COLO668 (cell line): Measurements from ENCODE around the gene LVRN.

Experiments used
- DNase-seq: peaks from one replicate; lab custom pipeline; 2025; ENCODE audit not compliant: unreplicated experiment; lab: John Stamatoyannopoulos, UW

LVRN gene

DNA sequence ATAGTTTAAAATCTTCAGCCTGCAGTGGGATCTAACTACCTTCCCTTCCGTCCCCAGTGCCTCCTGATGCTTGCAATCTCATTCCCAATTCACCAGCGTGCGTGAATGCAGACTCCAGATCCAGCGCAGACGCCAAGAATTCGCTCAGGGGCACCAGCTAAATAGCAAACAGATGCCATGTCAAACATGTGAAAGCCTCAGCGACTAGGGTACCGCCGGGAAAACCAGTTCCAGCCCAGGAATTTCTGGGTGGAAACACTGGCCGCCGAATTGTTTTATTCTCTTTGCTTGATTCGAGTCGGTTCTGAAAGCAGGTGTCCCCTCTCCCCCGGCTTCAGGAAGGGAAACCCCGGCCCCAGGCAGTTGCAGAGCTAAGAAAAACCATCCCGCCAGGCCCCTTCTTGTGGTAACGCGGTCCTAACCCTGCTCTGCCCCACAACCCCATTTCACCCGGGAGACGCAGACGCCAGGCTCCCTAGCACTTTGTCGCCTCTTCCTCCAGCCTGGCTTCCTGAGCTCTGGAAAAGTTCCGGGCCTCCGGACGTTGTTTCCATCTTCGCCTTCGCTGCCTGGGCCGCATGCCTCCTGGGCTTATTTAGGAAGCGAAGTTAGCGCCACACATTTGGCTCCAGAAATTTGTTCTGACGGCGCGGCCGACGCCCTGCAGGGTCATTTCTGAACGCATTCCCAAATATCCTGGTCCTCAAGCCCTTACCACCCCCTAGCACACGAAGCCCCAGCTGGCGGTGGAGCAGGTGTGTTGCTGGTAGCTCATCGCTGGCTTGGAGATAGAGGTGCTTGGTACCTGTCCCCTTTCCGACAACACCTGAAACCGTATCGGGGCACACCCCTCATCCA is 665 bp upstream of the LVRN start:
- no peak for DNase-seq

DNA sequence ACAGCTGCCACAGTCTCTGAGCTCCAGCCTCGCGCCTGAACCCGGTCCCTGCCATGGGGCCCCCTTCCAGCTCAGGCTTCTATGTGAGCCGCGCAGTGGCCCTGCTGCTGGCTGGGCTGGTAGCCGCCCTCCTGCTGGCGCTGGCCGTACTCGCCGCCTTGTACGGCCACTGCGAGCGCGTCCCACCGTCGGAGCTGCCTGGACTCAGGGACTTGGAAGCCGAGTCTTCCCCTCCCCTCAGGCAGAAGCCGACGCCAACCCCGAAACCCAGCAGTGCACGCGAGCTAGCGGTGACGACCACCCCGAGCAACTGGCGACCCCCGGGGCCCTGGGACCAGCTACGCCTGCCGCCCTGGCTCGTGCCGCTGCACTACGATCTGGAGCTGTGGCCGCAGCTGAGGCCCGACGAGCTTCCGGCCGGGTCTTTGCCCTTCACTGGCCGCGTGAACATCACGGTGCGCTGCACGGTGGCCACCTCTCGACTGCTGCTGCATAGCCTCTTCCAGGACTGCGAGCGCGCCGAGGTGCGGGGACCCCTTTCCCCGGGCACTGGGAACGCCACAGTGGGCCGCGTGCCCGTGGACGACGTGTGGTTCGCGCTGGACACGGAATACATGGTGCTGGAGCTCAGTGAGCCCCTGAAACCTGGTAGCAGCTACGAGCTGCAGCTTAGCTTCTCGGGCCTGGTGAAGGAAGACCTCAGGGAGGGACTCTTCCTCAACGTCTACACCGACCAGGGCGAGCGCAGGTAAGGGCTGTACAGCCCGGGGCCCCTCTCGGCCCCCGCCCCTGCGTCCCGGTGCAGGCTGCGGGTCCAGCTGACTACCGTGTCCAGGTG is 509 bp downstream of the LVRN start:
- DNase-seq = peak; percentile 24

DNA sequence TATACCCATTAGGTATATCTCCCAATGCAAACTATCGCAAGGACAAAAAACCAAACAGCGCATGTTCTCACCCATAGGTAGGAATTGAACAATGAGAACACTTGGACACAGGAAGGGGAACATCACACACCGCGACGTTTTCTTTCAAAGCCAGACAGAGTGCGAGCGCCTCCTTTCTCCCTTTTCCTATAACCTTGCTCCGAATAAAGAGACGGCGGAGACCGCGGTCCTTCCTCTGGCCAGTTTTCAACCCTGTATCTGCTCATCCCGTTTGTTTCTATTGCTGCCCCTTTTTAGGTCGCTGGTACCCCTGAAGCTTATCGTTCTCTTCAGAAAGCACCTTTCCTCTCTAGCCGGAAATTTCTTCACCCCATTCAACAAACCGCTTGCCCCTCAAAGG is 1.3 kb downstream of the LVRN start:
- DNase-seq = no peak

DNA sequence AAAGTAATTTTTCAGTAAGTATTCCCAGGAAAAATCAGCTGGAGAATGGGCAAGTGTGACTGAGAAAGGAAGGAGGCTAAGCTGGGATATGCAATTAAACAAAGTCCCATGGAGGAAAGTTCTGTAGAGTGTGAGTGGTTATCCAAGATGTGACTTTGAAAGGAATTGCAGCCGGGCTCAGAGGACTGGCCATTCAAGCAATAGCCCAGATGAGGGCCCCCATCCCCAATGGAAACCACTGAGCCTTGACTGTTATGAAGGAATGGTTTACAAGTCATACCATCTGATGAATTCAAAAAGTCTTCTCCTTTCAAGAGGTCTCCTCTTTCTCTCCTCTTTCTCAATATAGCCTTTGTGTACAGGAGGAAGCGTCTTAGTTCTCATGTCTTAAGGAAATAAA is 6.5 kb downstream of the LVRN start:
- no peak for DNase-seq

DNA sequence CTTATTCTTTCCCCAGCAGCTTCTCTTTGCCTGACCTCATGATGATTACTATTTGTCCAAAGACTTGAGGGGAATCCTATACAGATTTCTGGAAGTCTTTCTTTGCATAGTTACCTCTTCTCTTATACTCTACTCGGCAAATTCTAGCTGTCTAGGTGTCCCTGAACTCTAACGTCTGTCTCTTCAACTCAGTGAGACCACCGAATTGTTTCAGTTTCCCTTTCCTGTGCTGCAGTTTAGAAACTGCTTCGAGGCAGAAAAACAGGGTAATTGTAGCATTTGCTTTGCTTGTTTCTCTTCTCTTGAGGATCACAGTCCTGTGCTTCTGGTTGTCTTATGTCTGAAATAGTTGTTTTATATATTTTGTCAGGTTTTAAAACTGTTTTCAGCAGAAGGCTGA is 14.8 kb downstream of the LVRN start:
- no peak for DNase-seq

DNA sequence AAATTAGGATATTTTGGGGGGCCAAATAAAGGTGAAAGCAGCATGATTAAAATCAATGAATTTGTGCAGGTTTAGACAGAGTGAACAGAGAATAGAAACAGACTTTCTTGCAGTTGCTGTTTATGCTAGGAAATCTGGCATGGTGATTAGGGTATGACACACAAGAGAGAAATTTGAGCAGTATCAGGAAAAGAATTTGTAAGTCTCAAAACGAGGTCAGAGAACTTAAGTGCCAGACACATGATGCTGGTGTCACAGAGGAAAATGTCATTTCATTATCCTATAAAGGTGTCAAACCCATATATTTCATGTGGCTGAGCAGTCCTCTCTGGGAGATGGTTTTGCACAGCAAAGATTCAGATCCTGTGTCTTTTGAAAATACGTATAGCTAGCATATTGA is 15.7 kb downstream of the LVRN start:
- DNase-seq = no peak

DNA sequence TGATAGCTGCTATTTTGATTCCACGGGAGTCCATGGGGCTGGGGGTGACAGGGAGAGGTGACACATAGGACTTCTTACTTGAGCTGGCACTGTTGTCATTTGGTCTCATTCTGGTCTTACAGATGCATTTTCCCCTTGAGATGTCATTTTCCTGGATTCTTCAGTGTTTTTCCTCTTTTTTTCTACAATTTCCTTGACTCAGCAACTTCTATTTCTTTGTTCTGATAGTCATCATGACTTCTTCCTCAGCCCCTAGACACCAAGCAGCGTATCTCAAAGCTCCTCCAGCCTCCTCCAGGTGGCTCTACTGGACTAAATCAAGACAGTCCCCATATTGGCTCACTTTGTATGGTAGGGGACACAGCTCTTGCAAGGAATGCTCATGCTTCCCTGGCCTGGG is 16.5 kb downstream of the LVRN start:
- DNase-seq = no peak

DNA sequence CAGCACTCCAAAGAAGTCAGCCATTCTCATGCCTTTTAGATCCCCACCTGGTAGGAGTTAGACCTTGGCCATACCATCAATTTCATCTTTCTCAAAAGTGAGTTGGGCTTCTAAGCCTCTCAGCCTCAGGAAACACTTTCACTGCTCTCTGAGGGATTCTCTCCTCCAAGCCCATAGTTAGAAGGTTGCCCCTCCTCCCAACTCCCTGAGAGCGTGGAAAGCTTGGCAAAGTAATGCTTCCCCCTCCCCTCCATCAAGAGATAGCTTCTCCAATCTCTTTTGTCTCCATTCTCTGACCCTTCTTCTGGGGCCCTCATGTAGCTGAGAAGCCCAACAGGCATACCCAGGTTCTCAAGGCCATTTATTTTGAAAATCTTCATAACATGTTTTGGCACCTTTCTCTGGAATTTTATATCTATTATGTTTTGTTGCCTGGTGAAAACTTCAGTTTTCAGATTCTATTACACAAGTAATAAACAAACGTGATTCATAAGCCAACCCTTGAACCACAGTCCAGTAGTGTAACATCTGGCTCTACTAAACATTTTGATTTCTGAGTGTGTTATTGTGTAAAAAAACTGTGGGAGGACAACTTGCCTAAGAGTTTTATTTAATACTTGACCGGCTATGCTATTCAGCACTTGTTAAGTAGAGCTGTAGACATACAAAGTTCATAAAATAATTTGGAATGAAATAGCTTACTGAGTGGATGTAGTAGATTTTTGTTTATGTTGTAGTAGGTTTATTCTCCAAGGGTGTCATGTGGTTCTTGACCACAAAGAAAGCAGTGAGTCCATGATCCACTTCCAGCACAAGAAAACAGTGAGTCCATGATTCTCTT is 17.1 kb downstream of the LVRN start:
- no peak for DNase-seq

DNA sequence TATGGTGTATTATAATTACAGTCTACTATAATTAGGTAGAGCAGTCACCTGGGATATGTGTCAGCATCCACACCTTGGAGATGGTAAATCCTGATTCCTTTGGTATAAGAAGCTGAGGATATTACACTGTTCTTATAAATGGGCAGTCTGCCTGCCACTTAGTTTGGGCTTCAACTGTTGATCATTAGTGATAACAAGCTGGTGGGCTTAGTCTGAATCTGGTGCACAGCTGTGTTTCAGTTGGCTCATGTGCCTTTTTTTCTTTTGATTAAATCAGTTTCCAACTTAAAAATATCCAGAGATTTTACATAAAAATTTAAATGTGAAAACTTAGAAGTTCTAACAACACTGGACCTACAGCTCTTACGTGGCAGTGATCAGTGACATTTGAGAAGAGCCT is 21.2 kb downstream of the LVRN start:
- no peak for DNase-seq

DNA sequence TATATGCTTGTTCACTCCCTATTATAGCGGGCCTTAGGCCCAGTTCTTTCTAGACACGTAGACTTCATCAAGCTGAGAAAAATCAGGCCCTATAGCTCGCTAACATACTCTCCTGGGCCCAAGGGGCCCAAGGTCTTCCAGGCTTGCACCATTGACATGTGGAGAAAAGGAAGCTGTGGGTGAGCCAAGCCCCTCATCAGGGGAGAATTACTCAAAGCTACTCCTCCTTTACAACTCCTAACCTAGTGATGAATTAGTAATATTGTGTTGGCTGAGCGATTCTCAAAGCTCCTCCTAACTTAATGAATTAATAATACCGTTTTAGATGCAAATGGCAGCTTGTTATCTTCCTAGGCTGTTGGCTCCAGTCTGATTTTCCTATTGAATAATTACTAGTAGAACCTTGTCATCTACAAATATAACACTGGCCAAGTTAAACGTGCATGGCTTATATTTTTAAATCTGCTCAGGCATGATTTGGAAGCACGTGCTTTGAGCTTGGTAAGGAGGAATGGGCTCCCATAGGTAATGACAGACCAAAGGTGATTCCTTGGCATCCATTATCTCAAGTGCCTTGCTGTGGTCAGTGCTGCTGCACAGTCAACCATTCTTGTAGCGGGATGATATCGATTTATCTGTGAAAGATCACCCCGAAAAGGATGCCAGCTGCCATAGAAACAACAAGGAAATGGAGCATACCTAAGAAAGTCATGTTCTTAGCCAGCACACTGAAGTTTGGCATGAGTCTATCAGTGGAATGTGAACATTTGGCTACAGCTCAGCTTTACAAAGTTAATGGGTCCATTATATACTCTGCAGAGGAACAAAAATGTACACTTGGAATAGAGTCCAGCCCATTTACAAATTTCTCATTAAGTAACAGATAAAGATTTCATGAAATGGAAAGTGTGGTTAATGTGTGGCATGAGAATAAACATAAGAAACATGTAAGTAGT is 23.8 kb downstream of the LVRN start:
- DNase-seq = no peak

DNA sequence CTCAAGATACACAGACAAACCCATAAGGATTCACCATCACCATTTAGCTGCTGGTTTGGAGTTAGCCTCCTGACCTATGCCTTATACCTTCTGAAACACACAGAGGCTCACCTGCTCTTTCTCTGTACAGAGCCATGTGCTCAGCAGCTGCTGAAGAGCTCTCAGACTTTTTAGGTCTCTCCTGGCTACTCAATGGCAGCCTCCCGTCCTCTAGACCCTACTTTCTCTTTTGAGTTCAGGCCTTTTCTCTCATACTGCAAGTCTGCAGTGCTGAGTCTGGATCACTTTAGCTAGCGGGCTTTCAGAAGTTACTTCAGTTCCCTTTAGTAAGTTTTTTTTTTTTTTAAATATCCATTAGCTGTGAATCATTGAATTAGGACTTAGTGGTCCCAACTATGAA is 25.7 kb downstream of the LVRN start:
- DNase-seq = no peak

DNA sequence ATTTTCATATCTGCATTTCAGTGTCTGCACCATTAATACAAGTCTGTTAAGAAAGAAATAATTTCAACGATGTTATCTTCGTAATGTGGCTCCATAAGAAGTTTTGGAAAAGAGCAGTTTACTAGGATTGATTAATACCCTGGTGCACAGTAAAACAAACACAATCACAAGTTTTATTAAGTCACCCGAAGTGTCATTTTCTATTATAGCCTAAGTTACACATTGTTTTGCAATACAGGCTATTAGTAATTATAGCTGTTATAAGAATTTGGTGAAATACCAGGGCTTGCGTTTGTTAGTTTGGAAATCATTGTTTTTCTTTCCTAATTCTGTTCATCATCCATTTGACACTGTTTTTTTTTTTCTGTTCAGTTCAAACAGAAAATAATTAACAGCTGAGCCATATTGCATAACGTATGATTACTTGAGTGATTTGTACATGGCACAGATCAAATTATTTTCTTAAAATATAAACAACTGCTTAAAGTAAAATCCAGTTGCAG is 30.6 kb downstream of the LVRN start:
- DNase-seq = no peak

DNA sequence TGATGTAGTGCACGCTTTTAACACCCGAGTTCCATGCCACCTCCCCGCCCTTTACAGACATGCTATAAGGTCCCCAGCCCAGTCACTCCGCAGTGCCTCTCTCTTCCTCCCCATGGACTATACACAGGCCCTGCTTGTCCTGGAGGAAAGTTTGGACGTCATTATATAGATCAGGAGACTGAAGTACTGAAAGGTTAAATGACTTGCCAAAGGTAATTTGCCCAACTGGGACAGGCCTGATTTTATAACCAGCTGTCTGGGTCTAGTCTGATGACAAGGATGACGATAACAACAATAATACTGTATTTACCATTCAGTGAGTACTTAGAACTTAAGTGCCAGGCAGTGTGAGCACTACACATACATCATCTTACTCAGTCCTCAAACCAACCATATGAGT is 33.1 kb downstream of the LVRN start:
- no peak for DNase-seq

DNA sequence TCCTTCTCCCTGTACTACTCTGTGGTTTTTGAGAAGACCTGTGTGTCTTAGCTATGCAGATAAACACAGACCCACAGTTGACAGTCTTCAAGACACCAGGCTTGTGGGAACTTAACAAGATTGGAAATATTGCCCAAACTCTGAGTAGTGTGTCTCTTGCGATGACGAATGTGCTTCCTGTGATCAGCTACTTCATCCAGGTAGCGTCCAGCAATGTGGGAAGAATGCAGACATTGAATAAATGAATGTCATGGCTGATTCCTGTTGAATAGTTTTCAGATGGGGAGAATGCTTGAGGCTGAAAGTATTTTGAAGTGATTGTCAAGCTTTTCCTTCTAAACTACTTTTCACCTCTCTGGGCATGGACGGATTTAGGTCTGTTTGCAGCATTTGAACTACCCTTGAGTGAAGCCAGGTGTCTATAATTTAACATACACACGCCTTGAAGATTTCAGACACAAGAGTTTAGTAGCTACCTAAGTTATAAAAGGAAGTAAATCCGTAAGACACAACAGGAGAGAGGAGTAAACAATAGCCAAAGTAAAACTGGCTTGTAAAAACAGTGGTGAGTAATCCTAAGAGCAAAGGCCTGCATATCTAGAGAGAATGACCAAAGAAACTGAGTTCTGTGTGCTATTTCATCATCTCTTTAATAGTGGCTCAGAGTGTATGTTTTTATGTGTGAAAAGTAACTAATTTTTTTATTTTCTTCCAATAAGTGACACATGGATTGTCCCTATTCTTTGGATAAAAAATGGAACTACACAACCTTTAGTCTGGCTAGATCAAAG is 40.0 kb downstream of the LVRN start:
- DNase-seq = no peak

DNA sequence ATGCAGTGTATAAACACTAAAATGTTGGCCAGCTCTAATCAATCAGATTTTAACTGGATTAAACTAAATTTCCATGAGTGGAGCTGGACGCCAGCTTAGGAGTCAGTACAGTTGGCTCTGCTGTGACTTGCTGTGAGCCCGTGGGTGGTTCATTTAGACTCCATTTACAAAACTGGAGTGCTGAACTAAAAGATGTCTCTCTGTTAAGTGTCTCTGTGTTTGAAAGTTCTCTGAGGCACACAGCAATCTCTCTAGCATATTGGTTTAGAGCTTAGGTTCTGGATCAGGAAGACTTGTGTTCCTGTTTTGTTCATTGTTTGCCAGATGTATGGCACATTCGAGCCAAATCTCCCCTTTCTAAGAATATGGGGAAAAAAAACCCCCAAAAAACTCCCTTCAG is 42.0 kb downstream of the LVRN start:
- no peak for DNase-seq

DNA sequence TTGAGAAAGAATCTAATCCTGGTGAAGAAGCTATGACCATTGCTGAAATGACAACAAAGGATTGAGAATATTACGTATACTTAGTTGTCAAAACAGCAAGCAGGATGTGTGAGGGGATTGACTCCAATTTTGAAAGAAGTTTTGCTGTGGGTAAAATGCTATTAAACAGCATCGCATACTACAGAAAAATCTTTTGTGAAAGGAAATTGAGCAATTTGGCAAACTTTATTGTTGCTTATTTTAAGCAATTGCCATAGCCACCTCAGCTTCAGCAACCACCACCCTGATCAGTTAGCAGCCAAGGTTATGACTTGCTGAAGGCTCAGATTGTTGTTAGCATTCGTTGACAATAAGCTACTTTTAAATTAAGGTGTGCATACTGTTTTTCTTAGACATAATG is 47.5 kb downstream of the LVRN start:
- no peak for DNase-seq

DNA sequence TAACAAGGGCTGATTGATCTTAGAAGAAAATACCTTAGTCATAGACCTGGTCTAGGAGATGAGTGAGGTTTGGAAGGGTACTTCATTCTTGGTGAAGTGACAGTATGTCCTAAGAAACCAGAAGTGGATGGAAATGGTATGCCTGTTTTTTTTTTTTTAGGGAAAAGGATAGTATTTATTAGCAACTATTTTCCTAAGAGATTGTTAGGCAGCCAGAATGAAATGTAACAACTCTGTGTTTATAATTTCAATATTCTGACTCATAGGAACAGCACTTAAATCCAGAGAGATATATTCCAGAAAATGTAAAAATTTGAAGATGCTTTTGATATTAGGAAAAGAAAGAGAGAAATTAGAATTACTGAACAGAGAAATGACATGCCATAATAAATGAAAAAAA is 48.8 kb downstream of the LVRN start:
- DNase-seq = no peak

DNA sequence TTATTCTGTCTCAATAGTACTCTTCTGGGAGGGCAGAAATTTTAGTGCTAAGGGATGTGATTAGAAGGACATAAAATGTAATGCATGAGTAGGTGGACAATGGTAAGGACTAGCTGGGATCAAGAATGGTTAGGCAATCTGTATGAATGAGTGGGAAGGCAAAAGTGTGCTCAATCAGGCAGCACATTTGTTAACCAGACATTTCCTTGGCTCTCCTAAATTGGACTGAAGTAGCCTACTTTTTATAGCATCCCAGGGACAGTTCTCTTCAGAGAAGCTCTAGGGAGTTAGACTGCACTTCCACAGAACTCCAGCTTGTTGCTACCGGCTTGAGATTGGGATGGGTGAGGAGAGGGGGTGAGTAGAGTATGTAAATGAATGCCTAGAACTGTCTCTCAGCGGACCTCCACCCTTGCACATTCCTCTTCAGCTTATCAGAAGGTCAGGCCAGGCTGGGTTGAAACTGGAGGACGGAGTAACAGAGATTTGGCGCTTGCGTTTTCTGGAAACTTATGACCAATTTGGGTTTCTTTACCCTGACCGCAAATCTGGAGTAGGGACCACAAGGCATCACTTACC is 51.0 kb downstream of the LVRN start:
- no peak for DNase-seq

DNA sequence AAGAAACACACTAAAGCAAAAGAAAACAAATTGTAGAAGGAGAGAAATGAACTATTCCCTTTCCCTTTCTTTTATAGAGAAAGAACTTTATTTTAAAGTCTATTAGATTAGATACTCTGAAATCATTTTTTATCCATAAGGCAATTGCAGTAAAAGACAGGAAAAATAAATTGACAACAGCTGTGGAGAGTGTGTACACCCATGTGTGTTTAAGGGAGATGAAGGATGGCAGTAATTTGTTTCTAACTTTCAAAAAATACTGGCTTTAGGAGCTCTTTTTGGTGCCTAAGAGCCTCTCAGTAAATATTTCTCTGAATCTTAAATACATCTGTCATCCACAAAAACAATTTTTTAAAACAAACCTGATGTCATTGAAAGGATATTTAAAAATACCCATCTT is 51.7 kb downstream of the LVRN start:
- no peak for DNase-seq
